GM18526 (cell line): ENCODE results near the gene UGT2A2.

Experiments
- POLR2A ChIP-seq: IDR thresholded peaks from 3 replicates; pipeline ENCODE4 v1.6.1; 2011; ENCODE audit not compliant: insufficient read length; ENCODE audit errors: extremely low read depth

UGT2A2 gene

GRCh38 chr4:69589884-69590283 is 49.6 kb downstream of the UGT2A2 start:
- TF ChIP-seq POLR2A, result no peak

- TF ChIP-seq POLR2A, result no peak
These were observed 55.3 kb downstream of the UGT2A2 start for GRCh38 chr4:69584135-69584534.

- no peak for TF ChIP-seq POLR2A
These were observed 55.9 kb downstream of the UGT2A2 start for GRCh38 chr4:69583543-69583942.

GRCh38 chr4:69577245-69577644 is 62.2 kb downstream of the UGT2A2 start:
- TF ChIP-seq POLR2A, result no peak

GRCh38 chr4:69576251-69576877 is 63.1 kb downstream of the UGT2A2 start:
- TF ChIP-seq POLR2A, result no peak

- no peak for TF ChIP-seq POLR2A
These were observed 70.7 kb downstream of the UGT2A2 start for GRCh38 chr4:69568787-69569186.

GRCh38 chr4:69563424-69563823 is 76.0 kb downstream of the UGT2A2 start:
- TF ChIP-seq POLR2A, result no peak

- TF ChIP-seq POLR2A, result no peak
These were observed 89.8 kb downstream of the UGT2A2 start for GRCh38 chr4:69549651-69550050.

- no peak for TF ChIP-seq POLR2A
These were observed 93.2 kb downstream of the UGT2A2 start for GRCh38 chr4:69546134-69546765.
